SK-N-SH treated with all-trans-retinoic acid at 6 μM for 48 hours (cell line): ENCODE measurements around the gene CACNA1C.

Experiments used
- CSRNP3 ChIP-seq: fragments of 250-450 bp; sonication (Bioruptor Pico); IDR thresholded peaks from 2 replicates; pipeline ENCODE4 v1.5.1; 2021; ENCODE audit warnings: mild to moderate bottlenecking, moderate library complexity
- OSR1 ChIP-seq: fragments of 250-450 bp; sonication (Bioruptor Pico); IDR thresholded peaks from 2 replicates; pipeline ENCODE4 v1.8.0; 2022; ENCODE audit warnings: moderate library complexity, mild to moderate bottlenecking, inconsistent platforms
- PATZ1 ChIP-seq: fragments of 250-450 bp; sonication (Bioruptor Pico); IDR thresholded peaks from 2 replicates; pipeline ENCODE4 v1.8.0; 2020; ENCODE audit warnings: mild to moderate bottlenecking, moderate library complexity, borderline replicate concordance
- RARB ChIP-seq: fragments of 250-450 bp; sonication (Bioruptor Pico); IDR thresholded peaks from 2 replicates; pipeline ENCODE4 v1.8.0; 2021; ENCODE audit warnings: mild to moderate bottlenecking, moderate library complexity
- TCF4 ChIP-seq: fragments of 250-450 bp; sonication (Bioruptor Pico); IDR thresholded peaks from 2 replicates; pipeline ENCODE4 v1.8.0; 2021; ENCODE audit warnings: mild to moderate bottlenecking, moderate library complexity, borderline replicate concordance
- ZC3H10 ChIP-seq: fragments of 250-450 bp; sonication (Bioruptor Pico); IDR thresholded peaks from 2 replicates; pipeline ENCODE4 v1.5.1; 2021; ENCODE audit warnings: mild to moderate bottlenecking, moderate library complexity
- ZFP3 ChIP-seq: fragments of 250-450 bp; sonication (Bioruptor Pico); IDR thresholded peaks from 2 replicates; pipeline ENCODE4 v1.5.0; 2020; ENCODE audit warnings: mild to moderate bottlenecking, moderate library complexity

DNA sequence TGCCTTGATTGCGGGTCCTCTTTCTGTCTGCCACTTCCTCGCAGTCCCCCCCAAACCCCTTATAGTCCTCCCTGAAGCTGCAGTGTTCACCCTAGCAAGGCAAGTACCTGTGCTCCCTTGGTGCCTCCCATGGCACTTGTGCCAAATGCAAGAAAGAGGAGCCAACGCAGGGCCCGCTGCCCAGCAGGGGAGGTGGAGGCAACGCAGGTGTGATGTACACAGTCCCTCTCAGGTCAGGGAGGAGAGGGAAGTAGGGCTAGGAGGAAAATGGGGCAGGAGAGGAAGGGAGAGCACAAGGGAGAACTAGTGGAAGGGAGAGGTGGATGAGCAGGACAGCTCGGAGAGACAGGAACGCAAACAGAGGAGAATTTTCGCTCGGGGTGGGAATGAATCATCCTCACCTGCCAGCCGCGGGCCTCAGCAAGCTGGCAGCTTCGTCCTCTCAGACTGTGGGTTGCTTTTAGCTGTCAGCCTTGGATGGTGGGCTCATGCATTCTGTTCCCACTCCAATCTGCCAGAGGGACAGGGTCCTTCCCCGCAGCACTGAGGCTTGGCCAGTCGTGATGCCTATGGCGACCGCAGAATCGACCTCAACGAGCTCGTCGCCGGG lies 357.0 kb downstream of the CACNA1C start:
- TF ChIP-seq RARB, result no peak
- no peak for TF ChIP-seq ZFP3 (CRISPR knock-in tag)
- no peak for TF ChIP-seq ZC3H10 (CRISPR knock-in tag)
- no peak for TF ChIP-seq OSR1 (CRISPR knock-in tag)
- TF ChIP-seq PATZ1 (CRISPR knock-in tag), result no peak
- TF ChIP-seq TCF4, result no peak
- no peak for TF ChIP-seq CSRNP3
